ENCODE results near the gene BRSK2.
"Not testable (repeated sequence)": the region's sequence is repeated elsewhere in the genome, so short reads cannot be mapped to it uniquely, and the experiment has no call there.

Gene BRSK2

DNA sequence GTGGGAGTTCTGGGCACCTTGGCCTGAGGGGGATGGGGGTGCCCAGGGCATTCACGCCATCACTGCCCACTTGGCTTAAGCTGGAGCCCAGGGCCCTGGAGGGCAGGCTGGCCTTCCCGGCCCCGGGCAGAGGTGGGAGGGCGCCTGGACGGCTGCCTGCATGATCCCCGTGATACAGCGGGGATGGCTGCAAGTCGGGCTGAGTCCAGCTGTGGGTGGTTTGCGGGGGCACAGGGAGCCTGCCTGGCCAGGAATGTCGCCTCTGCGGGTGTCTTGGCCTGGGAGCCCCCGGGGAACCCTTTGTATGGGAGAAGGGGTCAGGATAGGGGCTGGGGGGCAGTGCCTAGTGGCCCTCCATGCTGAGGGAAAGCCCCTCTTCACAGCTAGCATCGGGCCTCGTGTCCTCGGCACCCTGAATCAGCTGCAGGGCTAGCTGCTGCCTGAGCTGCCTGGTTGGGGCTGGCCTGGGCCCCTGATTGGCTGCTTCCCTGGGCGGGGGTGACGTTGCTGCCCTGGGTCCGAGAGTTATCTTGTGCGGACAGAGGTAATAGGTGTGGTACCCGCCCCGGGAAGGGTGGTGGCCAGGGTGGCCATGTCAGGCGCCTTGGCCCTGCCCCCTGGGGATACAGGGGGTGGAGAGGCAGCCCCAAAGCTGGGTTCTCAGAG, 8.3 kb downstream of the BRSK2 start:
- DNase-seq = no peak

DNA sequence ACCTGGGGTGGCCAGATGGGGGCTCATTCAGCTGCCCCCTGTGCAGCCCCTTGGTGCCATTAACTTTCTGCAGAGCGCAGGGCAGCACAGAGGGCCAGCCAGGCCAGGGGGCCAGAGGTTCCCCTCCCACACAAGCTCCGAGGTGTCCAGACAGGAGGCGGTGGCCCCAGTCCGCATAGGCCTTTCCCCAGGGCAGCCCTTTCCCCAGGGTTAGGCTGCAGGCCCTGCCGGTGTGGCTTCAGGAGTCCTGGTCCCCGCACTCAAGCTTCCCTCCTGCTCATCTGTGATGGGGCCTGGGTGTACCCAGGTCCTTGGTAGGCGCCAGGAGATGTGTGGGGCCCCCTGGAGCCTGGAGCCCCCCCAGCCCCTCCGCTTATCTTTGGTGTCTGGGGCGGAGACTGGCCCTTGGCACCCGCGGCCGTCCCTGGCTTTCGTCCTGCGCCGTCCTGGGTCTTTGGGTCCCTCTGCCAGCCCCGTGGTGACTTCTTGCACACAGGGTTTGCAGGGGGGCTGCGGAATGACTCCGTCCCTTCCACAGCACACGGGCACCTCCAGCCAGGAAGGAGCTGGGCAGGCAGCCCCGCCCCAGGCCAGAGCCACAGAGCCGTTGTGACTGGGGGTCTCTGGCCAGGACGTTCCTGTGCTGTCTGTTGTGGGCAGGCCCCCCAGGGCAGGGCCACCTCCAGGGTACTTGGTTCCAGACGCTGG, 8.9 kb downstream of the BRSK2 start:
- DNase-seq = no peak

DNA sequence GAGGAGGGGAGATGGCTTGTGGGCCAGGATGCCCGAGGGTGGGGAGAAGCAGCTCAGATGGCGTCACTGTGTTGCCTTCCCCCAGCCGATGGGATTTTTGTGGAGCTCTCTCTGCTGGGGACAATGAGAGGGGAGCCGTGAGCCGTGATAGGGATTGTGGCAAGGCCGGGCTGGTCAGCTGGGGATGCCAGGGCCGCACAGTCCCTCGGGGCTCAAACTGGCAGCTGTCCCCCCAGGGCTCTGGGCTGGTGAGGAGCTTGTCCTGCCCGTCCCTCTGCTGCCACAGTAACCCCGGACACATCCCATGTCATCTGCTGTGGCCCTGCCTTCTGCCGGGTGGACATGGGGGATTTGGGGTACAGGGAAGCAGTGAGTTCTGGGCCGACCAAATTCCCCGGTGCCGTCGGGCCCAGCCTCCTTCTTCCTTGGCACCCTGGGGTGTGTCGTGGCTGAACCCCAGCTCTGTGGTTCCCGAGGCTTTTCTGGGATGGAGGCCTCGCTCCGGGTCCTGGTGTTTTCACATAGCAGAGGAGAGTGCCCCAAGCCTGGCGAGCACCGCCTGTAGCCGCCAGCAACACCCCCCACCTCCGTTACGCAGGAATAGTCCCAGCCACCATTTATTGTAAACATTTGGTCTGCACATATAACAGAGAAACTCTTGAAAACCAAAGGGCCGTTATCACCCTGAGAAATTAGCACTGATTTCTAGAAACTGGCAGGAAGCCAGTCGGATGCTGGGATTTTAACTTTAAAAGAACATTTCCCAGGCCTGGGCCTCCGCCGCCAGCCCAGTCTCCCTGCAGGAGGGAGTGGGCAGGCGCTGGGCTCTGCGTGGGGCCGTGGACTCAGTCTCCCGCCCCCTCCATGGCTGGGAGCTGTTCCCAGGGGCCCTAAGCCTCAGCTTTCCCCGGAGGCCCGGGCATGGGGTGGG, 9.9 kb downstream of the BRSK2 start:
- no peak for DNase-seq

DNA sequence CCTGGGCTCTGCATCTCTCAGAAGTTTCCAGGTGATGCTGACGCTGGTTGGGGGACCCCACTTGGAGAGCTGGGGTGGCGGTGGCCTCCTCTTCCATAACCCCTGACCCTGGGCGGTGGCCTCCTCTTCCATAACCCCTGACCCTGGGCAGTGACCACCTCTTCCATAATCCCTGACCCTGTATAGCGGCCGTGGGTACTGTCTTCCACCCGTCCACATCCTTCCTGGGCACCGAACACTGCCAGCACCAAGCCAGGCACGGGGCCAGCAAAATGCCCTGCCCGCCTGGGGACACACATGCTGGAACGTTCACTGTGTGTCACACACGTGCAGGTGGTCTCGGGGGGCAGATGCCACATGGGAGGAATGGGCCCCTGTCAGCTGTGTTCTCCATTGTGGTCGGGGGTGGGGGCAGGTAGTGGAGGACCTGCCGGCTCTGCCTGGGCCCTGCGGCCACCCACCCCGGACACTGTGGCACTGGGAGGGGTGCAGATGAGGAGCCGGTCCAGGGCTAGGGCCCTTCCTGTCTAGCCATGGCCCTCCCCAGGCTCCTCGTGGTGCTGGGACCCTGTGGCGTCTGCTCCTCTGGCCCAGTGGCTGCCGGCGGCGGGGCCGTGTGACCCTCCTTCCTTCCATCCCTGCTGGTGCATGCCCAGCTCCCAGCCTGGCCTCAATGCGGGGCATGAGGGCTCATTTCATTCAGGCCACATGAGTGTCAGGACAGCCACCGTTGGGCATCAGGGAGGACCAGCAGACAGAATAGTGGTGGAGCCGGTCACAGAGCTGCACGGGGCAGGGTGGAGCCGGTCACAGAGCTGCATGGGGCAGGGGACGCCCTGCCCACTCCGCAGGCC, 10.8 kb downstream of the BRSK2 start:
- DNase-seq = no peak

DNA sequence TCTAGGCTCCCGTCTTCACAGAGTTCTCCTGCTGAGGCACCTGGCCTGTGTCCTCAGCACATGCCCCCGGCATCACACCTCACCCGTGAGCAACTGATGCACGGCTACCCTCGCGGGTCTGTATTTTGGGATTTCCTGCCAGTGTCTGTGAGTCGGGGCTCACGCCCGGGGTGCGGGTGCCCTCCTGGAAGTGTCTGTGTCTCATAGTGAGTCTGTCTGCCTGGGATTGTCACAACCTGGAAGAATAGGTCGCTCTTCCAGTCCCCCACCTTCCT, 11.4 kb downstream of the BRSK2 start:
- no peak for DNase-seq

DNA sequence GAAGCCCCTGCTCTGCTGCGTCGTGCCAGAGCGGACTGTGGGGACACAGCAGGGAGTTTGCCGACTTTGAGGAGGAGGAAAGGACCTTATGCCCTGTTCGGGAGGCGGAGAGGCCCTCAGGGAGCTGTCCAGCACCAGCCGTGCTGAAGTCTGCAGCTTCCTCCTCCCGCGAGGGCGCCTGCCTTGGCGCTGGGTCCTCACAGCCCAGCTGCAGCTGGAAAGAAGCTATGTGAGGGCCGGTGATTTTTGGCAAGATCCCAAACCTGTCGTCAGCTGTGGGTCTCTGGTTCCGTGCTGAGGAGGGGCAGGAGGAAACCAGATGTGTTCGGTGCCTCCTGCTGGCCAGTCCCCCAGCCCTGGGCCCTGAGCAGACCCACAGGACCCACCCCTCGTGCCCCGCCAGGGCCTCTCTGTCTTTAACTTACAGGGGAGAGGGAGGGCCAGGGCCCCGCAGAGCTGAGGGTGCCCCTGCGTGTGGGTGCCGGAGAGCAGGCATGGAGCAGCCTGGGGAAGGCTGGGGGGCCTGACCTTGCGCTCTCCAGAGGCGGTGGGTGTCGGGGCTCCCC, 12.0 kb downstream of the BRSK2 start:
- peak; percentile 43 to 44 for DNase-seq

DNA sequence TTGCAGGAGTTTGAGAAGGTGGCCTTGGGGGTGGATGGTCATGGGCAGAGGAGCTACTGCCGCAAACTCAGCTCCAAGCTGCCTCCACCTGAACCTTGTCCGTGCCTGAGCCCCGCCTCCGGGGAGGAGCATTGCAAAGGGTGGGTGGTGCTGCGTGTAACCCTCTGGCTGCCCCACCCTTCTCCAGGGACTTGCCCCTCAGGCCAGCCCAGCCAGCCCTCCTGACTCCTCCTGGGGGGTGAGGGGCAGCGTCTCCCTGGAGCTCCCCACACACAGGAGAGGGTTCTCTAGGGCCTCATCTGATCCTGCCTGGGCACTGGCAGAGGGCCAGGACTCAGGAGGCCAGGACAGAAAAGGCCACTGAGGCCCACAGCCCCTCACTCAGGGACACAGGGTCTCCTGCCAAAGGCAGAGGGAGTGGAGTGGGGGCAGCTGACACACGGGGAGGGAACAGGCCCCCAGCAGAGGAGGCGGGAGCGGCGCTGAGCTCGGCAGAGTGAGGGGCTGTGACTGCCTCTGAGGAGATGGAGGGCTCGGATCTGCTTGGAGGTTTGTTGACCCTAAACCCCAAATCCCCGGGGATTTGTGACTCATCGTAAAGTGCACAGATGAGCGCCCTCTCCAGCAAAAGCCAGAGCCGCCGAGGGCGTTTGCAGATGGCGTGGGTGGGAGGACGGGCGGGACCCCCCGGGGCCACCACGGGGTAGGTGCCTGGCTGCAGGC, 12.8 kb downstream of the BRSK2 start:
- DNase-seq = no peak

DNA sequence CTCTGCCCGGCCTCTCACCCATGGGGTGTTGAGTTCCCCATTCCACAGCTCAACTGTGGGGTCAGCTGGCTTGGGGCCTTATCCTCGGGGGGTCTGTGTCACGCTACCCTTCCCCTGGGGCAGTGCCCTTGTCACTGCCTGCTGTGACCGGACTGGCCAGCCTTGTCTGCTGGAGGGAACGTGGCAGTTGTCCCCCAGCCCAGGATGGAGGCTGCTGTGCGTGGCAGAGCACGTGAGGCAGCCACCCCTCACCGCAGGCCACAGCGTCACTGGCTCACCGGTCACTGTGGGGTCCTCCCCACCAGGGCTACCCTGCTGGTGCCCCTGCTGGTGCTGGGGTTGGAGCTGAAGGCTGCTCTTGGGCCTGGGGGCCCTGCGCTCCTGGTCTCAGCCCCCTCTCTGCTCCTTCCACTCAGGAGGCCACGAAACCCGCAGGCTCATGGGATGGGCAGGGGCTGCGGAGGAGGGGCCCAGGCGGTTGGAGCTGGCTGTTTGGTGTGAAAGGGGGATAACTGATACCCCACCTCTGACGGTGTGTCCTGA, 13.4 kb downstream of the BRSK2 start:
- DNase-seq = no peak

DNA sequence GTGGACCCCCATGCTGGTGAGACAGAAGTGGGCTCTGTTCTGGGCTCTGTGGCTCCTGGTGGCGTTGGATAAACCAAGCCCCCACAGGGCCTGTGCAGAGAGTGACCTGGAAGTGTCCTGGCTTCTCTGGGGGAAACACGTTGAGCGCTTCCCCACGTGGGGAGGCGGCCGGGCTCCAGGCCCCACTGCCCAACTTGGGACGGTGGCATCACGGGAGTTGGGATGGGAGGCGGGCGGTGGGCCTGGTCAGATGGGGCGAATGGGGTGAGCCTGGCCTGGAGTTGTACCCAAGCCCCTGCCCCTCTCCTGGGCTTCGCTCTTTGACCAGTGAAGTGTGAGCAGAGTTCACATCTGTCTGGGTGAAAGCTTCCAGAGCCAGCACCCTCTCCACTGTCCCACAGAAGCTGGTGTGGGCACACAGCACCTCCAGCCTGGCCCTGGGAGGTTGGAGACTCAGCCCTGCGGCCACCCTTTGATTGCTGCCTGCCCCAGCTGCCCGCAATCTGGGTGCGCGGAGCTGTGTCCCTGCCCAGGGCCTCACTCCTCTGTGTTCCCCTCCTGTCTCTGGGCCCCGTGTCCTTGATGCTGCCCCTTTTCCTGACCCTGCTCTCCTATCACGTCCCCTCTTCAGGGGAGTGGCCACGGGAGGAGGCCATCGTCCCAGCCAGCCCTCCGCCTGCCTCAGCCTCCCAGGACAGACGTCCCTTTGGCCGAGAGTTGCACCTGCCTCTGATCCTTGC, 14.2 kb downstream of the BRSK2 start:
- no peak for DNase-seq

DNA sequence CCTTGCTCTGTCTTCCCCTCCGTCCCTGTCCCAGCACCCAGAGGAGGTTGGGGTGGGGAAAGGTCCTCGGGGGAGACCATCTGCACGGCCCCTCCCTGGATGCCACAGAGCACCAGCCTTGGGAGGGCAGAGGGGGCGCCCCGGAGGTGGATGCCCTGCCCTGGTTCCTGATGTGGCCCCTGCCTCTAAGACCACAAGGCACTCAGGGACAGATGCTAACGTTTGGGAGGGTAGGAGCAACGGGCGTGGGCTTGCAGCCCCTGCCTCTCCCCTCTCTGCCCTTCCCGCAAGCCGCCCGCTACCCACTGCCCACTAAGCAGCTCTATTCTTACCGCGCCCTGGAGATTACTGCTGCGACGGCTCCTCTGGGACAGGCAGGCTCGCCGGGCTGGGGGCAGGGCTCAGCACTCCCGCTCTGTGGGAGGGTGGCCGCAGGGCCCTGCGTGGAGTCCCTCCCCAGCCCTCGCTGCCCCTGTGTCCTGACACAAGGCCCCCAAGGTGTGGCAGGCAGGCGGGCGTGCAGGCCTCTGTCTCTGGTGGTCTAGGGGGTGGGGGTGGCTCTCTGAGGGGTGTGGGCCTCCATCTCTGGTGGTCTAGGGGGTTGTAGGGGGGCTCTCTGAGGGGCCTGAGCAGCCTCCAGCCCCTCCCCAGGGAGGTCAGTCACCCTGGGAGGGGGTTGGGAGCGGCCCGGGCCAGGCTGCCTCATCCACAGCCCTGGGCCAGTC, 14.9 kb downstream of the BRSK2 start:
- no peak for DNase-seq

DNA sequence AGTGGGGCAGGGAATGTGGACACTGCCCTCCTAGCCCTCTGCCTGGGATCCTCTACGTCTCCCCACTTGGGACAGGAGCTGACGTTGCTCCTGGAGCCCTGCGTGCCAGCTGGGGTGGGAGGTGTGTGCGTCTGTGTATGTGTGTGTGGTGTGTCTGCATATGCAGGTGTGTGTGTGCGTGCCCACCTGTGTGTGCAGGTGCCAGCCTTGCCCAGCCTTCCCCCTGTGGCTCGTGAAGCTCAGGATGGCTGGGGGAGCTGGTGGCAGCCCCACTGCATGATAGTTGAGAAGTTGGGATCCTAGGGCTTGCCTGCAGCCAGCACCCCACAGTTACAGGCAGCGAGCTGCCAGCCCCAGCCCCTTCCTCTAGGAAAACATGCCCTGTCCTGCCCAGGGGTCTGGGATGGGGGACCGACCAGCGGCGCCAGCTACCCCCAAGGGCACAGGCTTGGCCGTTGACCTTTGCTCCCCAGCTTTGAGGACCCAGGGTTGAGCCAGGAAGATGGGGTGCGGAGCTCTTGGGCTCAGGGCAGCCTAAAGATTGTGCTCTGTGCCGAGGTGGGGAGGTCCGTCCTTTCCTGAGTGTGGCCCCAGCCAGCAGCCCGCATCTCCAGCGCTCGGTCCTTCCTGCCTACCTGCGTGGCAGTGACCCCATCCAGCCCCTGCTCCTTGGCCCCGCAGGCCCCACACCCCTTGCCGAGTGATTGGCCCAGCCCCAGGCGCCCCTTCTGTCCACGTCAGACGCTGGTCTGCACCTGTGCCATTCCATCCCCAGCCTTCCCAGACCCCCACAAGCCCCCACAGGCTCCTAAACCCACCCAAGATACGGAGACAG, 15.7 kb downstream of the BRSK2 start:
- no peak for DNase-seq

DNA sequence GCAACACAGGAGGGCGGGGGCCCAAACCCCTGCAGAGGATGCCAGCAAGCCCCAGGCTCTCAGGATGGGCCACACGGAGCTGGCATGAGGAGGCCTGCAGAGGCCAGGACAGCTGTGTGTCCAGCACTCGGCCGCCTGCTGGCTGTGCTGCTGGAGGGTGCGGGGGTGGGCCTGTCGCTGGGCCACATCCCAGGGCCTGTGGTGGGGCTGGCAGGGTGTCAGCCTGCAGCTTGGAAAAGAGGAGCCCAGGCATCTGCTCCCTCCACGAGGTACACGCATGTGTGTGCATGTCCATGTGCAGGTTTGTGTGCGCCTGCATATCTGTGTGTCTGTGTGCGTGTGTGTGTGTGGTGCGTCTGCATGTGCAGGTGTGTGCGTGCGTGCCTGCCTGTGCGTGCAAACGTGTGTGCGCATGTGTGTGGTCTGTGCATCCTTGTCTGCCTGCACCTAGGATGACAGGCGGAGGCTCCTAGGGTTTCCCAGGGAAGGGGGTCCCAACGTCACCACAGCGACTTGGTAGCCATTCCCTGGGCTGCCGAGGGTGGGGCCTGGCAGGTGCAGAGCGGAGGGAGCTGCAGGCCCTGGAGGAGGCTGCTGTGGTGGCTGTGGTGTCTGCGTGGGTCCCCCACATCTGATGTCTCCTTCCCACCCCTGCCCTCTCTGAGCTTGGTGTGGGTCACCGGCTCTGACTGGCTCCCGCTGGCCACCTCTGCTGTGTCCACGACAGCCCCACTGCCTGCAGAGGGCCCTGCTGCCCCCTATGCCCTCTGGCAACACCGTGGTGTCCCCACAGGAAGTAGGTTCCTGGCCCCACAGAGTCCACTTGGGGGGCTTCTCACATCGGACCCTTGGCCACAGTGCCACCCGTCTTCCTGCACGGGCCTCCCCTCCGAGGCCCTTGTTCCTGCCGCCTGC, 17.1 kb downstream of the BRSK2 start:
- DNase-seq = no peak

DNA sequence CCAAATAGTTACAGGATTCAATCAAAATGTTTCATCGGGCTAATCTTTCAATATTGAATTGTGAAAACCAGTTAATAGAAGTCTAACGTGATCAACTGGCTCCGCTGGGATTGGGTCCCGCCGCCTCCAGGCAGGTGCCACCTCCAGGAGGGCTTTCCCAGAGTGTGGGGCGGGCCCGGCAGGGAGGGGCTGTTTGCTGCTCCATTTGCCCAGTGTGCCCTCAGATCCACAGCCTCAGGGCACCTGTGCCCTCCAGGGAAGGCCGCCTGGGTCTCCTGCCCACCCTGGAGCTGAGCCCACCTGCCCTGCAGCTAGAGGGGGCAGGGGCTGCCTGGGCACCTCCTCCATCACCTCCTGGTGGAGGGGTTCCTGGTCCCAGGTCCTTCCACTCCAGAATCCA, 17.9 kb downstream of the BRSK2 start:
- DNase-seq = no peak

DNA sequence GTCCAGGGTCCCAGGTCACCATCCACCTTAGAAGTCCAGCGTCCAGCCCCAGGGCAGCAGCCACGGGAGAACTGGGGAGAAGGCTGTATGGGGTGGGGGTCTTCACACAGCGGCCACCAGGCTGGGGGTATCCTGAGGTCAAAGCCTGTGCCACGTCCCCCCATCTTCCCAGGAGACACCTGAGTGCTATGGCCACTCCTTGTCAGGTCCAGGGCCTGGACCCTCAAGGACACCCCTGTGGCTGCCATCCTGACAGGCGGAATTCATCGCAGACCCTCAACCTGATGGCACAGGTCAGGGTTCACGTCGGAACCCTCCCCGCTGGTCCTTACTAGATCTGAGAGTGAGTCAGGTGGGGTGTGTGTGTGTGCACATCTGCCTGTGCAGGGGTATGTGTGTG, 18.6 kb downstream of the BRSK2 start:
- no peak for DNase-seq

DNA sequence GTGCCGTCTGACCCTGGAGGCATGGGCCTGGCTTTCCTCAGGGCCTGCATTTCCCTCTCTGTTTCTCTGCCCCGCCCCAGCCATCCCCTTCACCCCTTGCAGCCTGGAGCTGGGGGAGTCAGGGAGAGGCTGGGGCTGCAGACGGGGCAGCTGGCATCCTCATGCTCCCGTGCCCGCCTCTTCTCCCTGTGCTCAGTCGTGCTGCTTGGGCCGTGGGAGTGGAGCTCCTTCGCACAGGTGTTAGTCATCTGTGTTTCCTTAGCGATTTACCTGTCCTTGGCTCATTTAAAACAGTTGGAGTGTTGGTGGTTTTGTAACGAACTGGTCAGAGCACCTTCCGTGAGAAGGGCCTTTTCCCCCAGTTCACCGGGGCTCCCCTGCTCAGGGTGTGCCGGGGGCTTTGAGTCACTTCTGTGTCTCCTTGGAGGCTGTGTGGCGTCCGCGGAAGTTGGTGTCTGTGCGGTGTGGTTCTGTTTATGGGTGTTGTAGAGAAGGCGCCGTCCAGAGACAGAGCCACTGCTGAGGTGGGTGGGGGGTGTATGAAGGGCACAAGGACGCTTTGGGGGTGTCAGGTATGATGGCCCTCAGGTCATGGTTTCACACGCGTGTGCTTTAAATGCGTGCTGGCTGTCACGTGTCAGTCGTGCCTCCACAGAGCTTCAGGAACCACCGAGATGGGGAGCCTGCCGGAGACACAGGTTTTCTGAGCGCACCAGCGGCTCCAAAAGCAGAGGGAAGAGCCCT, 19.5 kb downstream of the BRSK2 start:
- no peak for DNase-seq

DNA sequence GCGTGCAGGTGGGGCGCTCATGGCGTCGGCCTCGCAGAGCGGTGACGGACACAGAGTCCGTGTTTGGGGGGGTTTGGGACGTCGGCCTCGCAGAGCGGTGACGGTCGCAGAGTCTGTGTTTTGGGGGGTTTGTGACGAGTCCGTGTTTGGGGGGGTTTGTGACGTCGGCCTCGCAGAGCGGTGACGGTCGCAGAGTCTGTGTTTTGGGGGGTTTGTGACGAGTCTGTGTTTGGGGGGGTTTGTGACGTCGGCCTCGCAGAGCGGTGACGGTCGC, 20.1 kb downstream of the BRSK2 start:
- DNase-seq = not testable (repeated sequence)

All from stimulated activated CD4-positive, alpha-beta T cell treated with anti-CD3 and anti-CD28 coated beads, Interleukin-2, amount 100 ng/mL, for 48 hours (primary cell).